ENCODE results near the gene GRPEL2.

The GRPEL2 gene

GRCh38 chr5:149357370-149358293, 12.3 kb downstream of the GRPEL2 start, which contains the start of gene PCYOX1L:
Gene PCYOX1L, plus strand, starts transcription at chr5:149358046. Its CDS starts 23 bp downstream, at chr5:149358069.
- DNase-seq (ENCODE audit: low read depth): peak; percentile 88

- peak; percentile 9 for DNase-seq (ENCODE audit: low read depth)
Observed at GRCh38 chr5:149358294-149358651, 13.0 kb downstream of the GRPEL2 start.

- no peak for DNase-seq (ENCODE audit: low read depth)
Observed at GRCh38 chr5:149358868-149359495, 13.7 kb downstream of the GRPEL2 start.

GRCh38 chr5:149360272-149360671, 15.0 kb downstream of the GRPEL2 start:
- no peak for DNase-seq (ENCODE audit: low read depth)

GRCh38 chr5:149362541-149362940, 17.2 kb downstream of the GRPEL2 start:
- DNase-seq (ENCODE audit: low read depth): no peak

- DNase-seq (ENCODE audit: low read depth): no peak
Observed at GRCh38 chr5:149363358-149363757, 18.1 kb downstream of the GRPEL2 start.

- DNase-seq (ENCODE audit: low read depth): no peak
Observed at GRCh38 chr5:149363936-149364335, 18.6 kb downstream of the GRPEL2 start.

- no peak for DNase-seq (ENCODE audit: low read depth)
Observed at GRCh38 chr5:149364719-149365118, 19.4 kb downstream of the GRPEL2 start.

GRCh38 chr5:149365418-149365817, 20.1 kb downstream of the GRPEL2 start:
- DNase-seq (ENCODE audit: low read depth): no peak

- DNase-seq (ENCODE audit: low read depth): no peak
Observed at GRCh38 chr5:149366169-149366729, 20.9 kb downstream of the GRPEL2 start.

- DNase-seq (ENCODE audit: low read depth): peak; percentile 34
Observed at GRCh38 chr5:149367249-149367971, 22.1 kb downstream of the GRPEL2 start.

GRCh38 chr5:149367972-149368645, 22.8 kb downstream of the GRPEL2 start:
- DNase-seq (ENCODE audit: low read depth): no peak

GRCh38 chr5:149370878-149371277, 25.6 kb downstream of the GRPEL2 start:
- DNase-seq (ENCODE audit: low read depth): no peak

- DNase-seq (ENCODE audit: low read depth): peak; percentile 47
Observed at GRCh38 chr5:149371296-149371962, 26.1 kb downstream of the GRPEL2 start.

GRCh38 chr5:149372076-149372795, 26.9 kb downstream of the GRPEL2 start:
- no peak for DNase-seq (ENCODE audit: low read depth)

GRCh38 chr5:149372932-149373331, 27.6 kb downstream of the GRPEL2 start:
- DNase-seq (ENCODE audit: low read depth): no peak

GRCh38 chr5:149374303-149374702, 29.0 kb downstream of the GRPEL2 start:
- DNase-seq (ENCODE audit: low read depth): no peak

GRCh38 chr5:149374801-149375200, 29.5 kb downstream of the GRPEL2 start:
- no peak for DNase-seq (ENCODE audit: low read depth)

GRCh38 chr5:149375434-149375833, 30.1 kb downstream of the GRPEL2 start:
- no peak for DNase-seq (ENCODE audit: low read depth)

- DNase-seq (ENCODE audit: low read depth): no peak
Observed at GRCh38 chr5:149376104-149376503, 30.8 kb downstream of the GRPEL2 start.
